CD14-positive monocyte (primary cell): ENCODE results near the gene CPNE2. TPM values are rescaled to one million over a fixed set of nuclear protein-coding genes. Genes with fewer than 3 reads are reported as not detected.

Experiments
- DNase-seq, 3 donors: peaks; one replicate each; pipeline ENCODE4 v3.0.0-alpha.2; 2011 to 2022
- H2AFZ ChIP-seq: 2 replicates; pipeline ENCODE4 v1.6.0; 2012; ENCODE audit warnings: mild to moderate bottlenecking, low read depth, low read length, inconsistent platforms; ENCODE audit not compliant: insufficient read depth, poor library complexity, severe bottlenecking
- H3K27ac ChIP-seq, 2 donors: 1 replicate in 1 of 2; 2 replicates in 1 of 2; pipeline ENCODE4 v1.5.1; 2012 to 2013; ENCODE audit warnings: low read length in 2 of 2, control low read depth in 1 of 2, inconsistent platforms in 1 of 2, low read depth in 1 of 2, mild to moderate bottlenecking in 1 of 2
- H3K27me3 ChIP-seq, 2 donors: one replicate each; pipeline versions ENCODE4 v1.6.0 to v1.6.1; 2011 to 2013; ENCODE audit warnings: low read length in 2 of 2; ENCODE audit not compliant: control insufficient read depth in 2 of 2, insufficient read depth in 2 of 2
- H3K36me3 ChIP-seq, 2 donors: replicated peaks in 1 of 2; 1 replicate in 1 of 2; 2 replicates in 1 of 2; pipeline versions ENCODE4 v1.5.1 to v1.6.1; 2012 to 2013; ENCODE audit warnings: low read length in 2 of 2, control low read depth in 1 of 2, inconsistent platforms in 1 of 2, mild to moderate bottlenecking in 1 of 2; ENCODE audit not compliant: insufficient read depth in 2 of 2, control insufficient read depth in 1 of 2
- H3K4me1 ChIP-seq, 2 donors: 1 replicate in 1 of 2; 2 replicates in 1 of 2; pipeline versions ENCODE4 v1.5.1 to v1.6.1; 2012 to 2013; ENCODE audit warnings: low read length in 2 of 2, control low read depth in 1 of 2, inconsistent platforms in 1 of 2, mild to moderate bottlenecking in 1 of 2, moderate library complexity in 1 of 2; ENCODE audit not compliant: insufficient read depth in 2 of 2, control insufficient read depth in 1 of 2
- H3K4me2 ChIP-seq: replicated peaks from 2 replicates; pipeline ENCODE3; 2012; ENCODE audit warnings: low read length, moderate library complexity, mild to moderate bottlenecking; ENCODE audit not compliant: poor library complexity, severe bottlenecking; ENCODE audit errors: extremely low read depth
- H3K4me3 ChIP-seq, 3 experiments: fragments of 200-600 bp in 1 of 3; sonication (generic) in 1 of 3; replicated peaks in 1 of 3; 1 replicate in 2 of 3; 2 replicates in 1 of 3; pipeline ENCODE4 v1.5.1; 2011 to 2013; ENCODE audit warnings: low read length in 3 of 3, mild to moderate bottlenecking in 3 of 3, control low read depth in 2 of 3, low read depth in 2 of 3, inconsistent platforms in 1 of 3, moderate library complexity in 1 of 3
- H3K79me2 ChIP-seq: 2 replicates; pipeline ENCODE4 v1.6.0; 2012; ENCODE audit warnings: mild to moderate bottlenecking, control low read depth, inconsistent platforms, low read length, moderate library complexity; ENCODE audit not compliant: insufficient read depth
- H3K9ac ChIP-seq: 2 replicates; pipeline ENCODE4 v1.6.0; 2017; ENCODE audit warnings: low read length, mild to moderate bottlenecking; ENCODE audit not compliant: insufficient read depth, poor library complexity, severe bottlenecking
- H3K9me3 ChIP-seq, 2 donors: replicated peaks in 1 of 2; 1 replicate in 1 of 2; 2 replicates in 1 of 2; pipeline versions ENCODE4 v1.5.1 to v1.6.1; 2012 to 2013; ENCODE audit warnings: low read length in 2 of 2, control low read depth in 1 of 2; ENCODE audit not compliant: control insufficient read depth in 1 of 2, insufficient read depth in 1 of 2
- H4K20me1 ChIP-seq: 2 replicates; pipeline ENCODE4 v1.6.0; 2012; ENCODE audit warnings: mild to moderate bottlenecking, low read length, control low read depth, moderate library complexity; ENCODE audit not compliant: insufficient read depth
- H3K27ac Mint-ChIP-seq, 7 donors: one replicate each; pipeline ENCODE4 v1.8.0; 2020; ENCODE audit warnings: mild to moderate bottlenecking in 7 of 7, mixed read lengths in 7 of 7, moderate library complexity in 6 of 7, inconsistent platforms in 2 of 7
- H3K27me3 Mint-ChIP-seq, 3 donors: one replicate each; pipeline ENCODE4 v1.8.0; 2021 to 2022; ENCODE audit warnings: low read depth in 3 of 3, mild to moderate bottlenecking in 3 of 3, mixed read lengths in 3 of 3, moderate library complexity in 3 of 3, inconsistent platforms in 1 of 3
- H3K36me3 Mint-ChIP-seq, 2 donors: one replicate each; pipeline ENCODE4 v1.8.0; 2020; ENCODE audit warnings: mixed read lengths in 2 of 2, inconsistent platforms in 1 of 2, mild to moderate bottlenecking in 1 of 2
- H3K4me1 Mint-ChIP-seq: one replicate; pipeline ENCODE4 v1.8.0; 2020; ENCODE audit warnings: mild to moderate bottlenecking, mixed read lengths
- H3K4me3 Mint-ChIP-seq, 2 donors: one replicate each; pipeline ENCODE4 v1.8.0; 2020; ENCODE audit warnings: mild to moderate bottlenecking in 2 of 2, mixed read lengths in 2 of 2, moderate library complexity in 1 of 2
- H3K9me3 Mint-ChIP-seq, 7 donors: one replicate each; pipeline ENCODE4 v1.8.0; 2020 to 2022; ENCODE audit warnings: mixed read lengths in 7 of 7, mild to moderate bottlenecking in 6 of 7, moderate library complexity in 6 of 7, inconsistent platforms in 2 of 7
- CTCF ChIP-seq: fragments of 200-600 bp; IDR thresholded peaks from one replicate; pipeline ENCODE4 v1.8.0; 2022; ENCODE audit warnings: antibody characterized with exemption, mild to moderate bottlenecking
- WGBS: methylation state at CpG from one replicate; pipeline ENCODE4 v1.1.5; 2013; ENCODE audit warnings: missing lambda C conversion rate; ENCODE audit not compliant: insufficient coverage; 5-methylcytosine and 5-hydroxymethylcytosine counted together
- intact Hi-C, 2 donors: fragments of 100-400 bp; cut with micrococcal nuclease; formaldehyde crosslinking; loops; one replicate each; pipeline versions ENCODE4 v1.15.0 to v1.15.1; 2023
- polyA plus RNA-seq, 3 donors: library from polyadenylated mRNA; depleted of rRNA in 1 of 3; unstranded in 2 of 3; stranded (reverse) in 1 of 3; fragments of 300-500 nt in 2 of 3; fragments of >200 nt in 1 of 3; fragmentation: Illumina TruSeq in 2 of 3; gene quantifications; 1 replicate in 2 of 3; 2 replicates in 1 of 3; pipeline ENCODE4 v1.2.3, GENCODE V29; 2012 to 2021

The CPNE2 gene
- polyA plus RNA-seq, 3 donors, result 18.3 to 68.8 (median 23.9) TPM

- Histone ChIP-seq H3K36me3 (peaks cover 30 to 87% of the 10 kb centered on the region in 2 donors), H3K4me3 (no peak overlapping the region), H3K27ac (no peak overlapping the region), H3K79me2 (no peaks in the 10 kb centered on the region), H4K20me1 (peaks cover 11% of the 10 kb centered on the region), H3K27me3 (no peaks in the 10 kb centered on the region), H2AFZ (no peak overlapping the region), H3K4me2 (no peak overlapping the region), H3K4me1 (peaks cover 10 to 15% of the 10 kb centered on the region in 2 donors), H3K9me3 (no peaks in the 10 kb centered on the region), H3K9ac (no peak overlapping the region)
- H3K9me3 Mint-ChIP-seq, result no peaks in the 10 kb centered on the region
- no peak for TF ChIP-seq CTCF
- DNase-seq, result no peak
- H3K4me3 Mint-ChIP-seq, result no peak overlapping the region
- H3K27ac Mint-ChIP-seq, result peak overlapping the region in 2 of 7 donors; percentile 21 to 63
- peaks cover 40% of the 10 kb centered on the region for H3K4me1 Mint-ChIP-seq
- WGBS, result 96% methylated on average over 6 of the region's 6 CpGs
- H3K27me3 Mint-ChIP-seq, result peaks cover 0 to 2% (median 0%) of the 10 kb centered on the region in 3 donors
- peaks cover 48 to 72% of the 10 kb centered on the region in 2 donors for H3K36me3 Mint-ChIP-seq
- intact Hi-C loops, result no loop called here
These were observed 56.1 kb downstream of the CPNE2 start for GRCh38 chr16:57148481-57148880.

GRCh38 chr16:57149391-57149790 lies 57.0 kb downstream of the CPNE2 start:
- Histone ChIP-seq H3K9ac (no peak overlapping the region), H3K79me2 (no peaks in the 10 kb centered on the region), H3K4me2 (no peak overlapping the region), H3K9me3 (no peaks in the 10 kb centered on the region), H3K4me1 (peaks cover 10 to 15% of the 10 kb centered on the region in 2 donors), H3K36me3 (peaks cover 40 to 87% of the 10 kb centered on the region in 2 donors), H3K4me3 (no peak overlapping the region), H4K20me1 (peaks cover 11% of the 10 kb centered on the region), H2AFZ (no peak overlapping the region), H3K27me3 (no peaks in the 10 kb centered on the region), H3K27ac (no peak overlapping the region)
- Mint-ChIP-seq H3K27me3 (peaks cover 0 to 2% (median 0%) of the 10 kb centered on the region in 3 donors), H3K4me3 (no peak overlapping the region), H3K36me3 (peaks cover 57 to 73% of the 10 kb centered on the region in 2 donors), H3K9me3 (no peaks in the 10 kb centered on the region), H3K4me1 (peaks cover 40% of the 10 kb centered on the region), H3K27ac (peak overlapping the region in 2 of 7 donors; percentile 30 to 48)
- TF ChIP-seq CTCF, result no peak
- DNase-seq, result no peak
- WGBS, result 95% methylated on average over 10 of the region's 10 CpGs
- intact Hi-C loops, result no loop called here
